H7 (cell line): ENCODE results near the gene REG3G. TPM values are rescaled to one million over a fixed set of nuclear protein-coding genes. Genes with fewer than 3 reads are reported as not detected.

ENCODE experiments used
- DNase-seq: peaks from one replicate; pipeline ENCODE4 v3.0.0; 2012
- H3K27me3 ChIP-seq: 2 replicates; pipeline ENCODE4 v1.6.0; 2011; ENCODE audit warnings: mild to moderate bottlenecking, low read length; ENCODE audit not compliant: control insufficient read depth, insufficient read depth
- H3K36me3 ChIP-seq: replicated peaks from 2 replicates; pipeline ENCODE4 v1.5.1; 2011; ENCODE audit warnings: low read length; ENCODE audit not compliant: control insufficient read depth, insufficient read depth
- H3K4me3 ChIP-seq: 2 replicates; pipeline ENCODE4 v1.5.1; 2011; ENCODE audit warnings: low read depth, mild to moderate bottlenecking, control low read depth, low read length, moderate library complexity; ENCODE audit not compliant: insufficient read depth
- total RNA-seq: library from RNA; depleted of rRNA; stranded (reverse); fragments of >200 nt; shearing (Covaris generic); gene quantifications from 2 replicates; pipeline ENCODE4 v1.2.3, GENCODE V29; 2014; rRNA removed

The REG3G gene
- not detected in 2 replicates for total RNA-seq

- no peaks in the 10 kb centered on the region for H3K27me3 ChIP-seq
- no peak within 1 kb of the TSS for H3K4me3 ChIP-seq
- no peak for DNase-seq
- H3K36me3 ChIP-seq, result no peaks in the 10 kb centered on the region
Observed at GRCh38 chr2:79025421-79025820, at the start of gene REG3G. Gene REG3G (plus strand): TSS chr2:79025702. CDS start chr2:79026094, 392 bp downstream.

- DNase-seq, result no peak
- no peak overlapping the region for H3K4me3 ChIP-seq
- H3K27me3 ChIP-seq, result no peaks in the 10 kb centered on the region
- no peaks in the 10 kb centered on the region for H3K36me3 ChIP-seq
Observed at GRCh38 chr2:78977661-78978145, 47.8 kb upstream of the REG3G start.

- Histone ChIP-seq H3K36me3 (no peaks in the 10 kb centered on the region), H3K4me3 (no peak overlapping the region), H3K27me3 (no peaks in the 10 kb centered on the region)
- peak; percentile 18 for DNase-seq
Observed at GRCh38 chr2:78978340-78978739, 47.2 kb upstream of the REG3G start.

- Histone ChIP-seq H3K36me3 (no peaks in the 10 kb centered on the region), H3K27me3 (no peaks in the 10 kb centered on the region), H3K4me3 (no peak overlapping the region)
- peak; percentile 50 for DNase-seq
Observed at GRCh38 chr2:78979380-78980151, 45.9 kb upstream of the REG3G start.

- Histone ChIP-seq H3K27me3 (no peaks in the 10 kb centered on the region), H3K36me3 (no peaks in the 10 kb centered on the region), H3K4me3 (no peak overlapping the region)
- DNase-seq, result no peak
Observed at GRCh38 chr2:78980152-78980465, 45.4 kb upstream of the REG3G start.

- no peaks in the 10 kb centered on the region for H3K36me3 ChIP-seq
- no peak overlapping the region for H3K4me3 ChIP-seq
- no peaks in the 10 kb centered on the region for H3K27me3 ChIP-seq
- no peak for DNase-seq
Observed at GRCh38 chr2:78980871-78981270, 44.6 kb upstream of the REG3G start.

- Histone ChIP-seq H3K36me3 (no peaks in the 10 kb centered on the region), H3K4me3 (no peak overlapping the region), H3K27me3 (no peaks in the 10 kb centered on the region)
- no peak for DNase-seq
Observed at GRCh38 chr2:78982638-78983330, 42.7 kb upstream of the REG3G start.

- no peak overlapping the region for H3K4me3 ChIP-seq
- no peaks in the 10 kb centered on the region for H3K36me3 ChIP-seq
- no peak for DNase-seq
- H3K27me3 ChIP-seq, result no peaks in the 10 kb centered on the region
Observed at GRCh38 chr2:78984386-78984785, 41.1 kb upstream of the REG3G start.

- Histone ChIP-seq H3K27me3 (no peaks in the 10 kb centered on the region), H3K4me3 (no peak overlapping the region), H3K36me3 (no peaks in the 10 kb centered on the region)
- DNase-seq, result no peak
Observed at GRCh38 chr2:78985558-78985957, 39.9 kb upstream of the REG3G start.

- Histone ChIP-seq H3K27me3 (peaks cover 15% of the 10 kb centered on the region), H3K4me3 (no peak overlapping the region), H3K36me3 (no peaks in the 10 kb centered on the region)
- DNase-seq, result no peak
Observed at GRCh38 chr2:78989051-78989450, 36.5 kb upstream of the REG3G start.

- peak; percentile 76 for DNase-seq
- Histone ChIP-seq H3K36me3 (no peaks in the 10 kb centered on the region), H3K4me3 (peak overlapping the region; percentile 38; the same call in 1 of the 2 replicates), H3K27me3 (peaks cover 27% of the 10 kb centered on the region)
Observed at GRCh38 chr2:78992451-78992806, 33.1 kb upstream of the REG3G start.

- Histone ChIP-seq H3K27me3 (peaks cover 27% of the 10 kb centered on the region), H3K36me3 (no peaks in the 10 kb centered on the region), H3K4me3 (peak overlapping the region; percentile 38)
- peak; percentile 86 for DNase-seq
Observed at GRCh38 chr2:78992807-78993517, 32.5 kb upstream of the REG3G start.

GRCh38 chr2:78993518-78994148 is 31.9 kb upstream of the REG3G start:
- peaks cover 27% of the 10 kb centered on the region for H3K27me3 ChIP-seq
- peak overlapping the region; percentile 38; the same call in 1 of the 2 replicates for H3K4me3 ChIP-seq
- no peaks in the 10 kb centered on the region for H3K36me3 ChIP-seq
- peak; percentile 34 for DNase-seq

- Histone ChIP-seq H3K4me3 (no peak overlapping the region), H3K36me3 (no peaks in the 10 kb centered on the region), H3K27me3 (peaks cover 27% of the 10 kb centered on the region)
- DNase-seq, result no peak
Observed at GRCh38 chr2:78994789-78995188, 30.7 kb upstream of the REG3G start.
